ENCODE results near the gene ROMO1. TPM values are rescaled to one million over a fixed set of nuclear protein-coding genes. Genes with fewer than 3 reads are reported as not detected.
"Not testable (repeated sequence)": the region's sequence is repeated elsewhere in the genome, so short reads cannot be mapped to it uniquely, and the experiment has no call there.

Gene ROMO1
- total RNA-seq, 1 donor from 2014 or later = 94.9 TPM

DNA sequence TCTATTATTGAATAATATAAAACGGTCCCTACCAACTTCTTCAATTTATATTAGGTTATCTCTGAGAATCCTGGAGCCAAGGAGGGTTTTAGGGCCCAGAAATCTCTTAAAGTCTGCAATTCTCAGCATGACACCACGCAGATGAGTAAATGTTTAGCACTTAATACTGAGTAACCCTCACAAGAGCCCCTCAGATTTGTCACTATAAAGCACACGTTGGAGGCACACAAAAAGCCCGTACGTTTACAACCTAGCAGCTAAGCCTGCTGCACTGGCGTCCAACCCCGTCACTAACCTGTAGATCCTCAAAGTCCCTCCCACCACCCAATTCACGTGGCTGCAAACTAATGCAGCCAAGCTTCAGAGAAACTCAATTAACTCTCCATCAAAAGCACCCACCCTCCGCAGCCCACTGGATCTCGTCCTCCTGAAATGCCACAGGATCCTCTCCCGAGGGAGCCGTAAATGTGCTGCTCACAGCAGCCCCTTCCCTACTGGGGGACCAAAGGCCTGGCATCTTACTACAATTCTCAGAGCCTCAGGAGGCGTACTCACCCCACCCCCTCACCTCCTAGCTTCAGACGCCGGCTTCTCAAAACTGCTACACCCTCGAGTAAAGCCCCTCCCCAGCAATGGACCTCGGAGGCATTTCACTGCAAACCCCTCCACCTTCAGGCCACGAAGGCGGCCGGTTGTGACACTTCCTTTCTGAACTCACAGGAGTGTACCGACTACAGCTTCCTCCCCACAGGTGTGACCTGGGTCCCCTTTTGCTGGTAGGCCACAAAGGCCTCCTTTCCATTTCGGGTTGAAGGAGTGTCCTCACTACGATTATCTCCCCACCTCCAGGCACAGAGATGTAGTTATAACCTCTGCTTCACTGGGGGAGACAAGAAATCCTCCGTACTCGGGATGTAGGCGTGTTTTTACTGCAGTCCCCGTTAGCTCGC is 35.4 kb upstream of the ROMO1 start:
- H3K27me3 Mint-ChIP-seq = no peaks in the 10 kb centered on the region
- H3K4me1 Mint-ChIP-seq = peaks cover 45% of the 10 kb centered on the region
- H3K27ac Mint-ChIP-seq = peak overlapping the region; percentile 99

DNA sequence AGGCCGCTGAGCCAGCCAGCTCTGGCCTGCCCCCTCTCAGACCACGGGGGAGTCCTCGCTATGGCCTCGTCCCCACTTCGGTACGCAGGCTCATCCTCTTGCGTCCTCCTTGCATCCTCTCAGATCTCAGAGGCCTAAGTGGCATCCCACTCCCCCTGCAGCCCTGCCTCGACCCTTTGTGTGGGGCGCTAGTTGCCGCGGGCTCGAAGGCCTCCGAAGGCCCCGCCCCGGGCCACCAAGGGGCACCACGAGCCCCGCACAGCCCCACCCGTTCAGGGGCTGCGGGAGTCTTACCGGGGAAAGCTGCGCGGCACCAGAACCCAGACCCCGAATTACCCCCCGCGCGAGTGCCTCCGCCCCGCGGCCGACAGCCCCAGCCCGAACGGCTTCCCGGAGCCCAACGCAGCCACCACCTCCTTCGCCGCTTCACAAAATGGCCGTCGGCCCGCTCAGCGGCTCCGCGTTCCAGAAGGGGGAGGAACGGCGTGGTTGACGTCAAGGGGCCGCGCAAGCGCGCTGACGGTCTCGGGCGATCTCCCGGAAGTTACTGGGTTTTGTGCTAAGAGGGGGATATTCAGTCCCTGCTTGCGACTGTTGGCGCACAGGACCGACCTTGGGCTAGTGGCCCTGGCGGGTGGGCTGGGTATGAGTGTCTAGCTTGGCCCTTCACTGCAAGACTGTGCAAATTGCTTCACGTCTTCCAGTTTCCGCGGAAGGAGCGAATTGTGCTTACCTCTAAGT is 34.6 kb upstream of the ROMO1 start, which contains the start of the genes CPNE1 and RBM12:
CPNE1 (minus strand) TSS at position 435 of the 741 bp plus-strand sequence. CDS start 31,977 bp downstream, outside the sequence.
RBM12 (minus strand) TSS at position 435 of the 741 bp plus-strand sequence. CDS start 9,578 bp downstream, outside the sequence.
- Mint-ChIP-seq H3K4me3 (peak within 1 kb of the TSS; percentile 91), H3K9me3 (no peaks in the 10 kb centered on the region), H3K27ac (peak within 1 kb of the TSS; percentile 99), H3K36me3 (ENCODE audit: low read depth) (peaks cover 51% of the 10 kb centered on the region), H3K27me3 (no peaks in the 10 kb centered on the region), H3K4me1 (peaks cover 40% of the 10 kb centered on the region)
- DNase-seq = peak; percentile 98
- intact Hi-C loops (cut with micrococcal nuclease) = loop anchor here (1.0 to 5.0 kb wide), 5 partner anchors 34 to 288 kb away; partner anchors contain the start of genes CEP250, NFS1, RBM39 and ROMO1

More for the DNA sequence above, 35.4 kb upstream of the ROMO1 start:
- Mint-ChIP-seq H3K4me3 (peak overlapping the region; percentile 91), H3K9me3 (no peaks in the 10 kb centered on the region), H3K36me3 (ENCODE audit: low read depth) (peaks cover 49% of the 10 kb centered on the region)
- intact Hi-C loops (cut with micrococcal nuclease) = loop anchor here (1.0 to 5.0 kb wide), 5 partner anchors 35 to 289 kb away; partner anchors contain the start of genes CEP250, NFS1, RBM39 and ROMO1
- DNase-seq = peak; percentile 90

GRCh38 chr20:35665949-35666288 is 33.3 kb upstream of the ROMO1 start:
- H3K4me3 Mint-ChIP-seq = peak overlapping the region; percentile 35
- no peaks in the 10 kb centered on the region for H3K27me3 Mint-ChIP-seq
- DNase-seq = no peak
- no peaks in the 10 kb centered on the region for H3K9me3 Mint-ChIP-seq
- H3K27ac Mint-ChIP-seq = peak overlapping the region; percentile 29
- intact Hi-C loops (cut with micrococcal nuclease) = loop anchor here (2.0 kb wide), 1 partner anchor 33 kb away; the partner anchor contains the start of genes NFS1 and ROMO1
- peaks cover 28% of the 10 kb centered on the region for H3K4me1 Mint-ChIP-seq
- peaks cover 48% of the 10 kb centered on the region for H3K36me3 Mint-ChIP-seq (ENCODE audit: low read depth)

- intact Hi-C loops (cut with micrococcal nuclease) = no loop called here
- Mint-ChIP-seq H3K9me3 (no peaks in the 10 kb centered on the region), H3K27ac (no peak overlapping the region), H3K4me1 (peaks cover 2% of the 10 kb centered on the region), H3K36me3 (ENCODE audit: low read depth) (peaks cover 43% of the 10 kb centered on the region), H3K27me3 (no peaks in the 10 kb centered on the region), H3K4me3 (no peak overlapping the region)
- DNase-seq = no peak
Measured at GRCh38 chr20:35669221-35669620, 30.0 kb upstream of the ROMO1 start.

DNA sequence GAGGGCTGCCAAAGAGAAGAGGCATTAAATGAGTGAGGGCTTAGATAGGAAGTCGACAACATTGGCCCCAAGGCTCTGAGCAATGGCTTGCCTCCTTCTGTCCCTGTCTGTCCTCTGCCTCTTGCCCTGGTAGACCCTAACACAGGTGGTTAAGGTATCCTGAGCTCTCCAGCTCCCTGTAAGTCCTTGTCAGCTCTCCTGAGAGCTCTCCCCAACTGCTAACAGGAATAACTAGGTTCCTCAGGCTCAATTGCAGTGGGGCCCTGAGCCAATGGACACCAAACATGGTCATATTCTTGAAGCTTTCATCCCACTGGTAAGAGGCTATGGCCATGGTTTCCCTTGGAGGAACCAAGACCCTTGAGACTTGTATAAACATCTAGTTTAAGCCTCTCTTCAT is 29.5 kb upstream of the ROMO1 start:
- Mint-ChIP-seq H3K9me3 (no peaks in the 10 kb centered on the region), H3K4me3 (no peak overlapping the region), H3K27ac (no peak overlapping the region), H3K4me1 (peaks cover 2% of the 10 kb centered on the region), H3K27me3 (no peaks in the 10 kb centered on the region), H3K36me3 (ENCODE audit: low read depth) (peaks cover 43% of the 10 kb centered on the region)
- intact Hi-C loops (cut with micrococcal nuclease) = no loop called here
- no peak for DNase-seq

- Mint-ChIP-seq H3K36me3 (ENCODE audit: low read depth) (peaks cover 34% of the 10 kb centered on the region), H3K9me3 (no peaks in the 10 kb centered on the region), H3K27ac (no peak overlapping the region), H3K27me3 (no peaks in the 10 kb centered on the region), H3K4me3 (no peak overlapping the region), H3K4me1 (no peaks in the 10 kb centered on the region)
- no peak for DNase-seq
- intact Hi-C loops (cut with micrococcal nuclease) = no loop called here
Measured at GRCh38 chr20:35673884-35674283, 25.3 kb upstream of the ROMO1 start.

GRCh38 chr20:35674921-35675320 is 24.3 kb upstream of the ROMO1 start:
- Mint-ChIP-seq H3K9me3 (no peaks in the 10 kb centered on the region), H3K4me3 (no peak overlapping the region), H3K27ac (no peak overlapping the region), H3K27me3 (no peaks in the 10 kb centered on the region), H3K4me1 (no peaks in the 10 kb centered on the region), H3K36me3 (ENCODE audit: low read depth) (peaks cover 27% of the 10 kb centered on the region)
- intact Hi-C loops (cut with micrococcal nuclease) = no loop called here
- no peak for DNase-seq

DNA sequence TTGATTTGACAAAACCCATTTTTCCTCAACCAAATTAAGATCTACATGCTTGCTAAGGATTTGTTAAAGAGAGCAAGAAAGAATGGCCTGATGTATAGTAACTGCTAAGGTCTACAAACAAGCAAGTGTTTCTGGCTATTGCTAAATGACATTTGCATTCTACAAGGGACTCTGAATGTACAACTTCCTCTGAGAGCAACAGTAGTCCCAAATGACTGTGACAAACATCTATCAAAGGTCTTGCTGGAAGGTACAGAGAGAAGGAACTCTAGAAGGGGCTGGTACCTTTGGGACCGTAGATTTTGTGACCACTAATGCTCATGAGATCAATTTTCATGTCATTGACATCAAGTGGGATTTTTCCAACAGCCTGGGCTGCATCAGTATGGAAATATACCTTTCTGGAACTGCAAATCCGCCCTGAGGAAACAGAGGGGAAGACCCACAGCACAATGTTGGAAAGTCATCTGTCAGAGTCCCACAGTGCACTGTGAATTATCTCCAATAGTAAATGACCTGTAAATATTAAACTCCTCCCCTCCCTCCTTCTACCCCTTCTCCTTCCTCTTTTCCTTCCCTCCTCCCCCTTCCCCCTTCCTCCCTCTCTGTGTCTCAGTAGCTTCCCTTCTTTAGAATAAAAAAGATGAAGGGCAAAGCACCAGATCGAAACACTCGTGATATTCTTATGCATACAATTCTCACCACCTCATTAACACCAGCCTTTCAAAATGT is 18.6 kb upstream of the ROMO1 start:
- intact Hi-C loops (cut with micrococcal nuclease) = no loop called here
- no peak for DNase-seq
- H3K36me3 Mint-ChIP-seq (ENCODE audit: low read depth) = peaks cover 11% of the 10 kb centered on the region
- H3K27me3 Mint-ChIP-seq = no peaks in the 10 kb centered on the region
- H3K9me3 Mint-ChIP-seq = no peaks in the 10 kb centered on the region
- peaks cover 4% of the 10 kb centered on the region for H3K4me1 Mint-ChIP-seq
- peak overlapping the region; percentile 8 for H3K27ac Mint-ChIP-seq
- H3K4me3 Mint-ChIP-seq = no peak overlapping the region

GRCh38 chr20:35681960-35682359 is 17.2 kb upstream of the ROMO1 start:
- Mint-ChIP-seq H3K27ac (no peak overlapping the region), H3K27me3 (no peaks in the 10 kb centered on the region), H3K4me3 (no peak overlapping the region), H3K4me1 (peaks cover 4% of the 10 kb centered on the region), H3K9me3 (no peaks in the 10 kb centered on the region), H3K36me3 (ENCODE audit: low read depth) (peaks cover 18% of the 10 kb centered on the region)
- DNase-seq = no peak
- intact Hi-C loops (cut with micrococcal nuclease) = no loop called here

- H3K9me3 Mint-ChIP-seq; H3K4me1 Mint-ChIP-seq; intact Hi-C loops (cut with micrococcal nuclease); H3K27me3 Mint-ChIP-seq; H3K27ac Mint-ChIP-seq; DNase-seq; H3K4me3 Mint-ChIP-seq: not testable (repeated sequence)
- H3K36me3 Mint-ChIP-seq (ENCODE audit: low read depth) = peaks cover 36% of the 10 kb centered on the region
Measured at GRCh38 chr20:35685368-35685767, 13.8 kb upstream of the ROMO1 start.

- H3K9me3 Mint-ChIP-seq; H3K27me3 Mint-ChIP-seq; intact Hi-C loops (cut with micrococcal nuclease); DNase-seq; H3K27ac Mint-ChIP-seq; H3K4me1 Mint-ChIP-seq; H3K4me3 Mint-ChIP-seq: not testable (repeated sequence)
- peaks cover 38% of the 10 kb centered on the region for H3K36me3 Mint-ChIP-seq (ENCODE audit: low read depth)
Measured at GRCh38 chr20:35686872-35687271, 12.3 kb upstream of the ROMO1 start.

DNA sequence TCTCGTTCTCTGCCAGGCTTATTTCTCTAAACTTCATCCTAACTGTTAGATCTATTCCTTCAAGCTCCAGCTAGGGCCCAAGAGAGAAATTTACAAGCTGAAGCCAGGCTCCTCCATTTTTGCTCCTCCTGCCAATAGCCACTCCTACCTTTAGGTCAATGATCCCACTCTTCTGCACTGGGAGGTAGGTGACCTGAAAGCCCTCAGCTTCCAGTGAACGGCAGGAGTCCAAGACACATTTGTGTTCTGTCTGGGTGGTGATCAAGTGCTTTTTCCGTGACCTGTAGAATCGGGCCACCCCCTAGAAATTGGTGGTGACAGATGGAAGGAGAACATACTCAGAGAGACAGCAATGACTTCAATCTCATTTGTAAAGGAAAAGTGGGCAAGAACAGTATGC is 8.9 kb upstream of the ROMO1 start:
- Mint-ChIP-seq H3K9me3 (no peaks in the 10 kb centered on the region), H3K27ac (no peak overlapping the region)
- intact Hi-C loops (cut with micrococcal nuclease) = no loop called here

DNA sequence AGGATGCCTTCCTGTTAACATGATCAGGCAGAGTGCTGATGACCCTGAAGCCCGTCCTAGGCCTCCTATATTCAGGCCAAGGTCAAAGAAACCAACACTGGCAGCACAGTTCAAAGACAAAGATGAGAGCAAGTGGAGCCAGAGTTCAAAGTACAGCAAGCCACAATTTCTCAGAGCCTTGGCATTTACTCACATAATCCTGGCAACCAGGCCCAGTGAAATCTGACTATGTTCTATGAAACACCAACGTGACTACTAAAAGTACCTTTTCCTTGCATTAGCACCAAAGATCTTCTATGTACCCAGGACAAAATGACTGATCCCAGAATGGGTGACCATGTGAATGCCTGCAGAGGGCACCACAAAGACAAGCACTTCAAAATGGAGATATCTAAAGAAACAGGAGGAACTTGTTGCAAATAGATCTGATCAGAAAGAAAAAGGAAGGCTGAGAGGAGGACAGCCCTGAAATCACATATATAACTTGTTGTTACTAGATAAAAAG is 3.9 kb upstream of the ROMO1 start:
- H3K36me3 Mint-ChIP-seq (ENCODE audit: low read depth) = peaks cover 38% of the 10 kb centered on the region
- peaks cover 30% of the 10 kb centered on the region for H3K4me1 Mint-ChIP-seq
- no peak for DNase-seq
- H3K4me3 Mint-ChIP-seq = no peak overlapping the region
- H3K9me3 Mint-ChIP-seq = no peaks in the 10 kb centered on the region
- no peak overlapping the region for H3K27ac Mint-ChIP-seq
- intact Hi-C loops (cut with micrococcal nuclease) = loop anchor here (5.0 kb wide), 1 partner anchor 233 kb away; no protein-coding TSS in a partner anchor
- no peaks in the 10 kb centered on the region for H3K27me3 Mint-ChIP-seq

More for the DNA sequence above, 8.9 kb upstream of the ROMO1 start:
- DNase-seq = no peak
- Mint-ChIP-seq H3K36me3 (ENCODE audit: low read depth) (peaks cover 49% of the 10 kb centered on the region), H3K4me3 (no peak overlapping the region), H3K4me1 (peaks cover 2% of the 10 kb centered on the region), H3K27me3 (no peaks in the 10 kb centered on the region)
